Endodermal cell (in vitro differentiated cells): ENCODE results near the gene VSIG4. TPM values are rescaled to one million over a fixed set of nuclear protein-coding genes. Genes with fewer than 3 reads are reported as not detected.

ENCODE experiments used
- DNase-seq: peaks from one replicate; pipeline ENCODE4 v3.0.0-alpha.2; 2017
- H3K27ac ChIP-seq: 2 replicates; pipeline ENCODE4 v1.5.1; 2013; ENCODE audit warnings: mild to moderate bottlenecking, low read depth, low read length, moderate library complexity
- H3K27me3 ChIP-seq: 2 replicates; pipeline ENCODE4 v1.6.1; 2013; ENCODE audit warnings: mild to moderate bottlenecking, low read length, moderate library complexity; ENCODE audit not compliant: insufficient read depth, control insufficient read depth, poor library complexity, severe bottlenecking
- H3K36me3 ChIP-seq: 2 replicates; pipeline ENCODE4 v1.7.0; 2013; ENCODE audit warnings: mild to moderate bottlenecking, low read length, moderate library complexity; ENCODE audit not compliant: control insufficient read depth, insufficient read depth
- H3K4me1 ChIP-seq: one replicate; pipeline ENCODE4 v1.7.0; 2013; ENCODE audit warnings: low read length; ENCODE audit not compliant: control insufficient read depth, insufficient read depth
- H3K4me3 ChIP-seq: 2 replicates; pipeline ENCODE4 v1.5.1; 2013; ENCODE audit warnings: mild to moderate bottlenecking, low read length, moderate library complexity
- H3K9ac ChIP-seq: 2 replicates; pipeline ENCODE4 v1.6.1; 2013; ENCODE audit warnings: mild to moderate bottlenecking, low read length, moderate library complexity; ENCODE audit not compliant: poor library complexity, severe bottlenecking; ENCODE audit errors: extremely low read depth
- H3K9me3 ChIP-seq: 2 replicates; pipeline ENCODE4 v1.6.1; 2013; ENCODE audit warnings: mild to moderate bottlenecking, low read length, moderate library complexity; ENCODE audit not compliant: control insufficient read depth
- H3K27ac Mint-ChIP-seq: 2 replicates; pipeline ENCODE4 v1.8.0; 2020; ENCODE audit warnings: mixed read lengths
- H3K27me3 Mint-ChIP-seq: 2 replicates; pipeline ENCODE4 v1.8.0; 2021; ENCODE audit warnings: mild to moderate bottlenecking, mixed read lengths; ENCODE audit not compliant: insufficient read depth
- H3K36me3 Mint-ChIP-seq: 2 replicates; pipeline ENCODE4 v1.8.0; 2020; ENCODE audit warnings: low read depth, mixed read lengths
- H3K4me1 Mint-ChIP-seq: 2 replicates; pipeline ENCODE4 v1.8.0; 2020; ENCODE audit warnings: mixed read lengths
- H3K4me3 Mint-ChIP-seq: 2 replicates; pipeline ENCODE4 v1.8.0; 2020; ENCODE audit warnings: mild to moderate bottlenecking, moderate library complexity, mixed read lengths
- H3K9me3 Mint-ChIP-seq: 2 replicates; pipeline ENCODE4 v1.8.0; 2020; ENCODE audit warnings: mild to moderate bottlenecking, mixed read lengths
- WGBS, 2 experiments: methylation state at CpG; one replicate each; pipeline versions ENCODE4 v1.1.5 to v1.1.7; 2013; ENCODE audit warnings: missing lambda C conversion rate in 2 of 2, mixed read lengths in 1 of 2; ENCODE audit not compliant: insufficient coverage in 1 of 2, insufficient read length in 1 of 2; 5-methylcytosine and 5-hydroxymethylcytosine counted together
- total RNA-seq, 2 donors: library from RNA; stranded (reverse); fragmentation: NEBNext Ultra II Directional in 1 of 2; extraction: Animal tissue kit (Norgen Biotek cat#: 25700) in 1 of 2; gene quantifications; 2 replicates in 1 of 2; 3 replicates in 1 of 2; pipeline ENCODE4 v1.2.1, GENCODE V29; 2021
- TF ChIP-seq, protein P1 (sequence below): fragments of 200-600 bp; sonication (generic); conservative IDR thresholded peaks from 2 replicates; pipeline ENCODE4 v1.5.0; 2021; ENCODE audit warnings: antibody characterized with exemption, mild to moderate bottlenecking

Gene VSIG4
- total RNA-seq, 2 donors from 2014 or later = not detected

DNA sequence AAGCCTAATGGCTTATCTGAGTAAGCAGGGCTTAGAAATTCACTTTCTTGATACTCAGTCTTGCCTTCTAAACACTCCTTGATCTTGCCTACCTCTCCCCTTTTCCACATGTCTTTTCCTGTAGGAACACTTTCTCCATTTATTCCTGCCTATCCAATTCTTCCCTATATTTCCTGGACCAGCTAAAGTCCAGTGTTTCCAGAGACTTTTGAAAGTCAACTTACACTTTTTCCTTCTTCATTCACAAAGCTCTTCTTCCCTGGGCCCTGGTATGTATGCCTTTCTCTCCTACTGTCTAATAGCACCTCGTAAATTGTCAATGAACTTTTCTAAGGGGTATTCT is 20.6 kb downstream of the VSIG4 start:
- no peaks in the 10 kb centered on the region for H3K36me3 Mint-ChIP-seq
- peaks cover 3% of the 10 kb centered on the region for H3K27me3 Mint-ChIP-seq
- Histone ChIP-seq H3K9me3 (no peaks in the 10 kb centered on the region), H3K36me3 (no peaks in the 10 kb centered on the region), H3K9ac (no peak overlapping the region), H3K4me1 (no peaks in the 10 kb centered on the region), H3K27me3 (no peaks in the 10 kb centered on the region), H3K27ac (no peak overlapping the region), H3K4me3 (no peak overlapping the region)
- H3K27ac Mint-ChIP-seq = no peak overlapping the region
- WGBS, 2 experiments = 100% methylated on average over 1 of the region's 1 CpG; no CpG with 5 or more reads in 1 of the 2 experiments
- H3K9me3 Mint-ChIP-seq = peaks cover 29% of the 10 kb centered on the region
- TF ChIP-seq, protein P1, sequence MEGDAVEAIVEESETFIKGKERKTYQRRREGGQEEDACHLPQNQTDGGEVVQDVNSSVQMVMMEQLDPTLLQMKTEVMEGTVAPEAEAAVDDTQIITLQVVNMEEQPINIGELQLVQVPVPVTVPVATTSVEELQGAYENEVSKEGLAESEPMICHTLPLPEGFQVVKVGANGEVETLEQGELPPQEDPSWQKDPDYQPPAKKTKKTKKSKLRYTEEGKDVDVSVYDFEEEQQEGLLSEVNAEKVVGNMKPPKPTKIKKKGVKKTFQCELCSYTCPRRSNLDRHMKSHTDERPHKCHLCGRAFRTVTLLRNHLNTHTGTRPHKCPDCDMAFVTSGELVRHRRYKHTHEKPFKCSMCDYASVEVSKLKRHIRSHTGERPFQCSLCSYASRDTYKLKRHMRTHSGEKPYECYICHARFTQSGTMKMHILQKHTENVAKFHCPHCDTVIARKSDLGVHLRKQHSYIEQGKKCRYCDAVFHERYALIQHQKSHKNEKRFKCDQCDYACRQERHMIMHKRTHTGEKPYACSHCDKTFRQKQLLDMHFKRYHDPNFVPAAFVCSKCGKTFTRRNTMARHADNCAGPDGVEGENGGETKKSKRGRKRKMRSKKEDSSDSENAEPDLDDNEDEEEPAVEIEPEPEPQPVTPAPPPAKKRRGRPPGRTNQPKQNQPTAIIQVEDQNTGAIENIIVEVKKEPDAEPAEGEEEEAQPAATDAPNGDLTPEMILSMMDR = no peak
- H3K4me1 Mint-ChIP-seq = no peaks in the 10 kb centered on the region
- no peak for DNase-seq
- H3K4me3 Mint-ChIP-seq = no peak overlapping the region

DNA sequence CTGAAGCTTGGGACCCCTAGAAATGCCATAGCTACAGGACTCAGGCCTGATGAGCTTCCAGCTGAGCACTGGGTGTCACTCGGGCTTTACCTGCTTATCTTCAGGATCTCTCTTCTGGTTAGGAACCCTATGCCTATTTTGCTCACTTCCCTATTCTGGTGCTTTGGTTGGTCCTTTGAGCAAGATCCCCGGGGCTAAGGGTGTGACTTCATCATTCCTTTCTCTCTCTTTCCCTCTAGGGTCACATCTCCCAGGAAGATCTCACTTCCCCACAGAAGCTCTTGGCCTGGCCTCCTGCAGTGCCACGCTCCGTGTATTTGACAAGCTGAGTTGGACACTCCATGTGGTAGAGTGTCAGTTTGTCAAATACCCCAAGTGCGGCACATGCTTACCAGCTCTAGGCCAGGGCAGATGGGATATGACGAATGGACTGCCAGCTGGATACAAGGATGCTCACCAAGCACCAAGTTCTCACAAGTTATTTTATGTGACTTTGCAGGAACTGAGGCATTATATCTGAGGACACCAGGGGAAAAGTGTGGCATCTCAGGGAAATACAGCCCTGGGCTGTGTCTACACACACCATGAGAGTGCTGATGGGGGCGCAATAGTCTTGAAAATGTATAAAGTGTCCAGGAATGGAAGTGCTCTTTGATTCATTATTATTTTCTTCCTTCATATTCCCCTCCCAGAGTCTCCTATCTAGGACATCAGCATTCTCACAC is 21.1 kb downstream of the VSIG4 start:
- Mint-ChIP-seq H3K36me3 (no peaks in the 10 kb centered on the region), H3K9me3 (peaks cover 33% of the 10 kb centered on the region), H3K27ac (no peak overlapping the region), H3K27me3 (peaks cover 3% of the 10 kb centered on the region), H3K4me1 (no peaks in the 10 kb centered on the region), H3K4me3 (no peak overlapping the region)
- WGBS, 2 experiments = 86 to 88% methylated on average over 1 to 7 of the region's 7 CpGs
- Histone ChIP-seq H3K27ac (no peak overlapping the region), H3K27me3 (no peaks in the 10 kb centered on the region), H3K4me1 (no peaks in the 10 kb centered on the region), H3K9me3 (no peaks in the 10 kb centered on the region), H3K36me3 (no peaks in the 10 kb centered on the region), H3K9ac (no peak overlapping the region), H3K4me3 (no peak overlapping the region)
- DNase-seq = no peak
- TF ChIP-seq, protein P1 = no peak

DNA sequence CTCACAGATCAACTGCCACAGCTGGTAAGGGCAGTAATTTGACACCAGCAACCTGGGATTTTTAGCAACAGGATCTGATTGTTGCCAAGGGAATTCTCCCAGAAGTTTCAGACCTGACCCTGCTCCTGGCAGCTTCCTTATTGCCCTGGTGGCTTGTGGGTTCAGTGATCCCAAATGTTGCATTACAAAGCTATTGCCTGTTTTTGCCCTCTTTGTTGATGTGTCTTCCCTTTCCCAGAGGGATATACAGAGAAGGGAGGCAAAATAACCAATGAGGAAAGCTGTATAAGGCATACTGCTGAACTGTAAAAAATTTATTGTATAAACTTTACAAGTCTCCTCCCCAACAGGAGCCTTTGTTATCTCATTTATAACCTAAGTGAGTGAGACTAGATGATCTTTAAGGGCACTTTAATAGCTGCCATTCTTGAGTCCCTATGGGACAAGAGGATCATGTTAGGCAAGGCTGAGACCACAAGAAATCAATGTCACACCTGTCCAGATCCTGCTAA is 22.2 kb downstream of the VSIG4 start:
- H3K27ac Mint-ChIP-seq = no peak overlapping the region
- H3K36me3 ChIP-seq = no peaks in the 10 kb centered on the region
- no peaks in the 10 kb centered on the region for H3K9me3 ChIP-seq

More for the DNA sequence above, 22.2 kb downstream of the VSIG4 start:
- H3K9ac ChIP-seq = no peak overlapping the region
- Mint-ChIP-seq H3K27me3 (peaks cover 3% of the 10 kb centered on the region), H3K4me3 (no peak overlapping the region), H3K4me1 (no peaks in the 10 kb centered on the region), H3K9me3 (peaks cover 30% of the 10 kb centered on the region), H3K36me3 (no peaks in the 10 kb centered on the region)
- DNase-seq = no peak
- H3K4me1 ChIP-seq = no peaks in the 10 kb centered on the region
- no peak overlapping the region for H3K4me3 ChIP-seq
- no peak overlapping the region for H3K27ac ChIP-seq
- TF ChIP-seq, protein P1 = no peak
- H3K27me3 ChIP-seq = no peaks in the 10 kb centered on the region
